Right renal pelvis (tissue), 4 donors: ENCODE measurements around the gene RHOU. TPM values are rescaled to one million over a fixed set of nuclear protein-coding genes. Genes with fewer than 3 reads are reported as not detected.

Source experiments
- DNase-seq, 4 donors: peaks; one replicate each; pipeline ENCODE4 v3.0.0-alpha.2; 2013; ENCODE audit warnings: low read depth in 4 of 4, low spot score in 3 of 4, missing footprints in 1 of 4
- polyA plus RNA-seq, 4 donors: library from polyadenylated mRNA; unstranded; fragments of 120-200 nt; gene quantifications; one replicate each; pipeline ENCODE4 v1.2.1, GENCODE V29; 2013; ENCODE audit not compliant: insufficient read length in 4 of 4

The RHOU gene
- polyA plus RNA-seq, 4 donors, result 18.1 to 20.3 (median 19.6) TPM

DNA sequence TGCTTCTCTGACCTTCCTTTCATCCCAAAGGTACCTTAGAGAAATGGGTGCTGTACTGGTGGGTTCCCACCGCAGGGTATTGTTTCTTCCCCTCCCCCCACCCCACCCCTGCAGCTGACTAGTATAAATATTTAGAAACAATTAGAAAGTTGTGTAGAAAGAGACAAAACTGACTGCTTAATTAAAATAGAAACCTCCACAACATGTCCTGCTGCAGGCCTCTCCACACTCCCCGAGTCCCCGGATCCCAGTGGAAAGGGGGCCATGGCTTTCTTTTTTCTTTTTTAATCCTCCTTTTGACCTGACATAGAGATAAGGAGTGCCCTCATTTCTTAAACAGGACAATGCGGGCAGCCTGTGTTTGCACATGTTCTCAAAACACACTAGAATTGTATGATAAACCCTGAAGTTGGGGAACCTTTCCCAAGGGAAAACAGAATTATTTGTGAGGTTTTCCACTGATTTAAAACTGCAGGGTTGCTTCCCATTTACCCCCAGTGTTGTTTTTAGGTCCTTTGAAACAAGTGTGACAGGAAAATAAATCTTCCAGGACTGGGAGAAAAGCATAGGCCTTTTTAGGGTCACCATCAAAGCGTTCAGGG lies 1.7 kb downstream of the RHOU start:
- no peak for DNase-seq

DNA sequence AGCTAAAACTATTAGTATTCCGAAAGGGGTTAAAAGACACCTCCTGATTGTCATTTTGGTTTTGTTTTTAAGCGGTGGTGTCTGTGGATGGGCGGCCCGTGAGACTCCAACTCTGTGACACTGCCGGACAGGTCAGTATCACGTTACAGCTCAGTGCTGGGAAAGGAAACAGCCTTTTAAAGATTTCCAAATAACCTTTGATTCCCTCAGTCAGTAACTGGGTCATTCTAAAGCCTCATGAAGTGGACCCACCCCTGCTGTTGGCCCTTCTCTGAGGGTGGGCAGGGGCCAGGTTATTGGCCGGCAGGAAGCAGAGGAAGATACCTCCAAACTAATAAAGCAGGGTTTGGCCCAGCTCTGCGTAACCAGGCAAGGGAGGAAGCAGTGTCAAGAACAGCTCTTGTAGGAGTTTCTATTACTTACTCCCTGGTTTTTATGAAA lies 2.3 kb downstream of the RHOU start:
- no peak for DNase-seq

DNA sequence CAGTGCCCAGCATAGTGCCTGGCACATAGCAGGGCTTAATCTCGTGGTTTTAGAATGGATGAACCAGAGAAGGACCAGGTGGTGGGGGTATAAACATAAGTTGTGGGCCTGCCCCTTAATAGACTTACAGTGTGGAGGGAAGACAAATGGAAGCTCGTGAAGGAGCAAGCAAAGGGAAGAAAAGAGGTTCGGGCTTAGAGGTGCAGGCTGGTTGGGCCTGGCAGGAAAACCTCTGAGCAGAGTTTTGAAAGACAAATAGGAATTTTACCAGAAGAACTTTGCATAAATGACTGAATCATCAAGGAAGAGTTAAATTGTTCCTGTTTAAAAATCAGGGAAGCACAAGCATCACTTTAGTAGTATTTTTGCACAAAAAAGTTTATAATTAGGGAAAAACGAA lies 4.5 kb downstream of the RHOU start:
- no peak for DNase-seq

DNA sequence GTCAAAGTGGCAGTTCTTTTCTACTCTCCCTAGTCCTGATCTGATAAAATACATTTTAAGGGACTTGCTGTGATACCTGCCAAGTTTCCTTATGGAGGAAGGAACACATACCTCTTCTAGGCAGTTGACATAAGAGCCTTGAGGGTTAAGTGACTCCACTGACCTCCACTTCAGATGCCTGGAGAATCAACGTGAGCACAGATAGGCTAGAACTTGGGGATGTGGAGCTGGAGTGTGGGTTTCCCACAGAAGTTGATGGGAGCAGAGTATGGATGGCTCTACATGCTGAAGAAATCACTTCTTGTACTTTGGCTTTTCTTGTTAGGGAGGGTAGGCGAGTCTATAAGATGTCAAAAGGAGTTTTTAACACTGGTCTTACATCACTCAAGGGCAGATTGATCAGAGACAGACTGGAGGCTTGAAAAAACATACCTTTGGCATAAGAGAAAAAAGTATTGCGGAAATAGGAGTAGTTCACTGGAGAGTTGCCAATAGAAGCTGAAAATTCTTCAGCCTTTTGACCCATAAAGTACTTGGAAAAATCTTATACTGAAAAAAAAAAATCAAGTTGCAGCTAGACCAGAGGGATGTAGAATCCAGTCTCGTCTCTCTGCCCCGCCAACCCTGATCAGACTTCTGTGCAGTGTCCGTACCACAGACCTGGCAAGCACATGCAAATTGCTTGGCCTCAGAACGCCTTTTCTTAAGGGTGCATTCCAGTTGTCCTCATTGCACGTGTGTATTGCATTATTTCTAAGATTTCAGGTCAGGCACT lies 5.5 kb downstream of the RHOU start:
- no peak for DNase-seq

DNA sequence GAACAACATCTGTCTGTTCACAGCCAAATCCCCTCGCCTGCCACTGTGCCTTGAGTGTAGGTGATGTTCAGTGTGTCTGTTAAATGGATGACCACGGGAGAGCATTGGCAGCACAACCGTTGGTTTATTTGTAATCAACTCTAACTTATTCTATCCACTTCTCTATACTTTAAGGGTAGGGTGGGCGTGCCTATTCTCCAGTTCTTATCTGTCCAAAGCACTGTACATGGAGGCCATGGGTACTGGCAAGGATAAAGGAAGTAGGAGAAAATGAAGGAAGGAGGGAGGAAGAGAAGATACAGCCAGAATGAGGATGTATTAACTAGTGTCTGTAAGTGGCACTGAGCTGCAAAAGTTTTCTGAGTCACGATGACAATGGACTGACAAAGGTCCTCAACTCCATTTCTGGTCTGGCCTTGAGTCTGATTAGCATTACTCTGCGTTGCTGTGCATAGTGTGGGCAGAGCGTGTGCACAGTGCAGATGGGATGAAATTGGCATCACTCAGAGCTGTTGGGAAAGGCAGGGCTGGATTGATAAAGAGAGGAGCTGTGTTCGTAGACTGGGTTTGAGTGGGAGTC lies 7.1 kb downstream of the RHOU start:
- DNase-seq, result no peak

DNA sequence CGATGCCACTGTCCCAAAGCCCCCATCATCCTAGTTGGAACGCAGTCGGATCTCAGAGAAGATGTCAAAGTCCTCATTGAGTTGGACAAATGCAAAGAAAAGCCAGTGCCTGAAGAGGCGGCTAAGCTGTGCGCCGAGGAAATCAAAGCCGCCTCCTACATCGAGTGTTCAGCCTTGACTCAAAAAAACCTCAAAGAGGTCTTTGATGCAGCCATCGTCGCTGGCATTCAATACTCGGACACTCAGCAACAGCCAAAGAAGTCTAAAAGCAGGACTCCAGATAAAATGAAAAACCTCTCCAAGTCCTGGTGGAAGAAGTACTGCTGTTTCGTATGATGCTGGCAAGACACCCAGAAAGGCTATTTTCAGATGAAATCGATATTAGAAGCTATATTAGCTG lies 8.1 kb downstream of the RHOU start:
- DNase-seq, result no peak

DNA sequence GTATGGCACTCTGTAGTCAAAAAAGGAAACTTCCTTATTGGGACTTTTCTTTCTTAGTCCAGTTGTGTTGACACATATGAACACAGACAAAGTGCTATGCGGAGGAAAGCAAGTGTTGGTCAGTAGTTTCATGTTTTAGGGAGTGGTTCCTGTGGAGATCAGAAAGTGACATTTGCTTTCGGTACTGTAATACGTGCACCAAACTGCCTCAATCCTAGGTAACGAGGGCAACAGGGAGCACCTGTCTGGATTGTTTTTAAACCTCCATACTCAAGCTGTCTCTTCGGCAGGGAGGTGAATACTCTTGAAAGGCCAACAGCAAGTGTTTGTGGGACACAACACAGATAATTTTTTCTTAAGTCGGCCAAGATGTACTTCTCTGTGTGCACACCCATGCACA lies 9.1 kb downstream of the RHOU start:
- no peak for DNase-seq

DNA sequence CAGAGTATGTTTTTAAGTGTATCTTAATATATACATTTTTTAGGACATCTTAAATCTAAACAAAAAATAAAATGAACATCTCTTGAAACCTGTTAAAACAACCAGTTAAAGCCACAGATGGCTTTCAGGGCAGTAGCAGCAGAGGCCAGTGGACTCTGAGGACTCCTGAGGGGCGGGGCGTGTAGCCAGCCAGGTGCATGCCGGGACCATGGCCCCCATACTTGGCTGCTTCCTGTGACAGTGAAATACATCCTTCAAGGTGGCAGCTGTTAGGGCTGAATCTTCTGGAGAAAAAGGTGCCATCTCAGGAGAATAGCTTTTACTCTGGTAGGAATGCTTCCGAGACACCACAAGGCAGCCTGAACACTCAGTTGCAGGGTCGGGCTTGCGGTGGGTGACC lies 9.6 kb downstream of the RHOU start:
- no peak for DNase-seq

DNA sequence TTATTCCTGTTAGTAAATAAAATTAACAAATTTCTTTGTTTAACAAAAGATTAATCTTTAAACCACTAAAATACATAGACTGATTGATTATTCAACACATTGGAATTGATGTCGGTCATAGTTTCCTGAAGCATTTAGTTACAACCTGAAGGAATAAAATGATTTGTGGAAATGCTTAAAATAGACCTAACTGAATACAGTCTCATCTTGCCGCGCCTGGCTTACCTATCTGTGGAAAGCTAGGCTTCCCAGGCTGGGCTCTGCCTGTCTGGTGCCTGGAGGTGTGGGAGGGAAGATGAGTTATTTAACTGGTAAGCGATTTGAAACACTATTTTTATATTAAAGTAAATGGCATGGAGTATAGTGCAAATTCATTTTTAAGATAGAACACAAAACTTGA lies 10.2 kb downstream of the RHOU start:
- no peak for DNase-seq

DNA sequence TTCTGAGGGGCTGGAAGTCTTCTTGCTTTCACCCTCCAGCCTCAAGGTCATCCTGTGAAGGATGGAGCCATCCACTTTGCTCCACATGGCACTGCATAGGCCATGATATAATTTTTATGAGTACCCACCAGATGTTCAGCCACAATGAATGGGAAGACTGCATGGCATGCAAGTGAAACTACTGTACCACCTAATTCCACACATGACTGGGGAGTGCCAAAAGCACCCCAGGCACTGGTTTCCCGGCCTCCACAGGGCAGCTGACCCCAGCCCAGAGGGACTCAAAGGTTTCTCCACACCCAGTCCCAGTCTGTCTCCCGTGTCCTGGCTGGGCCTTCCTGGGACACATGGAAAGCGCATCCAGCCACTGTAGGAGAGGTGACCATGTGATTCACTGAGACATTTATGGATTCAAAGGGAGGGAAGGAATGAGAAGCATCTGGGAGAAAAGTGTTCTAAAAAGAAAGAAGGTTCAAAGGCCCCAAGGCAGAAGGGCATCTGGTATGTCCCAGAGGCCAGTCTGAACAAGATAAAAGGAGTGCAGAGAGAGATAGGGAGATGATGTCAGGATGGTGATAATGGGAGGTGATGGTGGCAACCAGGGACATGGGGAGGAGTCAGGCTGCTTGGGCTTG lies 12.1 kb downstream of the RHOU start:
- no peak for DNase-seq

DNA sequence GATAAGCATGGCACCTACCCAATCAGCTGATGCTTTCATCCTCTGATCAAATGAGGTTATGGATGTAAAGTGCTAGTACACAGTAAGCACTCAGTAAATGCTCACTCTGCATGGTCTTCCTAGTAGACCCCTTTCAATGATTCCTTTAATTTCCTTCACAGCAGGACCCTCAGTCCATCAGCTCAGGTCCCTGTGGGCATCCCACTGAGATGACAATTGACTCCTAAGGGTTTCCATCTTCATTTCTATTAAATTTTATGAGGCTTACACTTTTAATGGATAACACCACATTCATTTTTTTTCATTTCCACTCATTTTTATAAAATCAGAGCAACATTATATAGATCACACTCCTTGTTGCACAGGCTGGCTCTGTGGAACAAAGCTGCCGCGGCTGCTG lies 12.8 kb downstream of the RHOU start:
- DNase-seq, result no peak

DNA sequence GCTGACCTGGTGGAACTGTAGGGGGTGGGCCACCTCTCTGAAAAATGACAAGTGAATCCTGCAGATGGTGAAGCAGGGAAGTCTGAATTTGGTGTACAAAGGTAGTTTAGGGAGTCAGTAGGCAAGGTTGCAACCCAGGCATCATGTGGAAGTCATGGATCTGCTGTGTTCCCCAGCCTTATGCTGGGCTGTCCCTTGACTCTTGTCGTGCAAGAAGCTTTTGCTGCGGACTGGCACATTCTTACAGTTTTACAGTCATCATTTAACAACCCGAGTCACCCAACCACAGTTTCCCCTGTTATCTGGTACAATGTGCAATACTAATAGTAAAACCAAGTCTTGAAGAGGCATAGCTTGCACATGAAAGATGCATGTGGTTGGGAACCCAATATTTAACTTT lies 13.2 kb downstream of the RHOU start:
- no peak for DNase-seq

DNA sequence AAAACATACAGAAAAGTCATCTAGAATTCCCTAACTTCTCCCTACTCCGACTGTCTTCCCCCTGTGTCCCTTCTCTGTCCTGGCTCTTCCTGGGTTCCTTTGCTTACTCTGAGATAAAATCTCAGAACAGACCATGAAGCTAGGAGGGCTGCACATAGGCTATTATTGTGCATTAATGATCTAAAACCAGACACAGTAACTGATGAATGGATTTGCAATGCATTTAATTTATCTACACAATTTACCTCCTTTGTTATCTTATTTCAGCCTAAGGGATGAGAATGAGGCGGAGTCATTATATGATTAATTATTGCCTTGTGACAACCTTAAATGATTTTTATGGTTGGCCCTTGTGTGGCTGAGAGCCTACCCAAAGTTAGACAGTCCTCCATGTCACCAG lies 14.5 kb downstream of the RHOU start:
- no peak for DNase-seq

DNA sequence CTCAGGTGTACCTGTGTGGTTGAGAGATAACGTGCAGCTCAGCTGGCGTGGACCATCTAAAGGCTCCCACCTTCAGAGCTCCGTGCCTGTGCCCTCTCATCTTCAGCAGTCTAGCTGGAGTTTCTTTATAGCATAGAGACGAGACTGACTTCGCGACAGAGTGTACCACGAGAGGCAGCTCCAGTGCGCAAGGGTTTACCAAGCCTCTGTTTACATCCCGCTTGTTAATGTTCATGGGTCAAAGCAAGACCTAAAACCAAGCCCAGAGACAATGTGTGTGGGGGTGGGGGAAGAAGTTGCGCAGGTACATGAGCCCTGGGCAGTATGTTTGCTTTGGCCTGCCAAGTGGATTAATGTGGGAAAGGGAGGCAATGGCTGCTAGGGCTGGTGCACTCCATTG lies 15.6 kb downstream of the RHOU start:
- DNase-seq, result no peak

DNA sequence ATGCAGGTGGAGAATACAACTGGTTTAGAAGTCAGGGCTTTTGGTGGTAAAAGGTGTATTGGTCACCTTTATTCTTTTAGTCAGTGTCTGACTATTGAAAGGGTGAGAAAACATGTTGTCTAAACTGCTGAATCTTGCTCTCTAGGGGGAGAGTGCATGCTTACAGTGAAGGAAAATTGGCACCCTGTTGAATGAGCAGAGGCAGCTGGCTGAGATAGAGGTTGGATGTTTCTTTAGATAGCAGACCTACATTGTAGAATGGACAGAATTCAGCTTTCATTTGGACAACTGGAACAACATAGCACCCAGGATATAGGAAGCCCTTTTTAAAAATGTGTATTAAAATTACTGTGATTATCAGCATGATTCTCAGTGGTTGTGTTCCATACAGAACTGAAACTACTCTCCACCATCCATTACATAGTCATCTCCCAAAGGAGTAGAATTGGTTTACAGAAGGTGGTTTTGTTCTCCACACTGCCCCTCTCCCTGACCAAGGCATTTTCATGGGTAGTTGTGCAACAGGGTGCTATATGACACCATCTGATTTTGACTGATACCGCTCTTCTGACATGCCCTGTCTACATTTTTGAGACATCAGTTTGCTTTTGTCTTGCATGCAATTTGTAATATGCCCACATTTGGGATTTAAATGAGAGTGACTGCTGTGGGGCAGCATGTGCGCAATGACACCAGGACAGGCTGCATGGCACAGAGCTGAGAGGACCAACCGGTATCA lies 16.2 kb downstream of the RHOU start:
- no peak for DNase-seq

DNA sequence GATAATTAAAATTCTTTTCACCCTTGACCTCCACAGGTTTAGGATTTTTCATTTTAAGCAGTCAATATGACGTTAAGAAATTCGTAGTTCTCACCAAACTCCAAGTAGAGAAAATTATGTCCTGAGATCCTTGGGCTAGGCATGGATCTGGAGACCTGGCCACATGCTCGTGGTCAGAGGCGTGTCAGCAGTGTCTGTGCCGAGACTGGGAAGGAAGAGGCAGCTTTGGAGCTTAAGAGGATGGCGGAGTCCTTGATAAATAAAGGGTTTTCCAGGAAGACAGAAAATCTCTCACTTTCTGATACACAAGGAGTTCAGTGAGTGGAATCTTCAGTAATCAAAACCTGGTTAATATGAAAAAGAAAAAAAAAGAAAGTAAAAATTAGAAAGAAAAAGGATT lies 17.0 kb downstream of the RHOU start:
- DNase-seq, result no peak

DNA sequence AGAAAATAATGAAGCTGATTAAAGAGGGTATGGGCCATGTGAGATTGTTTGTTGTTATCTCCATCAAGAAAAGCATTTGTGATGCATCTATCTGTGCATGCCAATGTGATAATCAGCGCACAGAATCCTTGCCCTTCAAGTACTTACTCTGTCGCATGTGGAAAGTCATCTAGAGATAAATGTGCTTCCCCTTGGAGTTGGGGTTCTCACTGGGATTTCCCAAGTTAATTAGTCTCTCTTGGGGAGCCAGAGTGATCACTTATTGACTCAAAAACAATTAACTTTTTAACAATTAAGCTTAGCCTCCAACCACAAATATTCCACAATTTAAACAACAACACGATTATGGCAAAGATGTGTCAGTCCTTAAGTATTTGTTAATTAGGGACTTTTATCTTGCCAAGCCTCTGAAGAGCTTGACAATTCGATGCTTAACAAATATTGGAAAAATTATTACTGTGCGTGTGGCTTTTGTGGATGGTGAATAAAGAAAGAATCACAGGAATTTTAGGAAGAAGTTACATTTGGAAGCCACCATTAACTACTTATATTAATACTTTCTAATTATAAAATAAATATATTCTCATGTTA lies 17.5 kb downstream of the RHOU start:
- DNase-seq, result no peak

DNA sequence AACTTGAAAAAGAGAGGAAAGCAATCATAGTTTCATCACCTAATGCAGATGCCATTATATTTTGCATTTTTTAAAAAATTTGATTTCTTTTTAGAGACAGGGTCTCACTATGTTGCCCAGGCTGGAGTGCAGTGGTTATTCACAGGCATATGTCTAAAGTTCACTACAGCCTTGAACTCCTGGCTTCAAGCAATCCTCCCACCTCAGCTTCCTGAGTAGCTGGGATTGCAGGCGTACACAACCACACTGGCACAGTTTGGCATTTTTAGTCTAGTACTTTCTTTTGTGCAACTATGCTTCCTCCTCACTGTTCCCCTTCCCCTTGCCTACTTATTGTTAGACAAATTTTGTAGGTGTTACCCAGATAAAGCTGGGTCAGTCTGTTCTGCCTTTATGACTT lies 18.0 kb downstream of the RHOU start:
- no peak for DNase-seq

DNA sequence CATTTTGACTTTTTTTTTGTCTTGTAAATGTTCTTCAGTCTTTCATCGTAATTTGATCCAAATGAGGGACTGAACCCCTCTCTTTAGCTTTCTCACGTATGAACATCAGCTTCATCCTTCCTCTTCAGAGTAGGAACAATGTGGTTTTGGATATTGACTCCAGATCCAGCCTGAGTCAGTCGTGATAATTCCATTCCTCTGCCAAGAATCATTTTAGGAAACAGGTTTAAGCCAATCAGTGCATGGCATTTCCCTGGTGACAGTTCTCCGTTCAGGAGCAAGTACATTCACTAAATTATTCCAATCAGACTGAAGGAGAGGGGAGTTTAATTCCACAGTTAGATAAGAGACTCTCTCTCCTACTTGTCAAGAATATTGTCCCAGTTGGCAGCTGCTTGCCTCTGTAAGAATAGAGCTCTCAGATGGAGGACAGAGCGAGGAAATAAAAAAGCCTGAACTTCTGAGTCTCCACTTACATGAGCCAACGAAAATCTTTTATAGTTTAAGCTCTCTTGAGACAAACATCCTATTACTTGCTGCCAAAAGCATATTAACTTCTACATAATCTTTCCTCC lies 18.6 kb downstream of the RHOU start:
- DNase-seq, result no peak

DNA sequence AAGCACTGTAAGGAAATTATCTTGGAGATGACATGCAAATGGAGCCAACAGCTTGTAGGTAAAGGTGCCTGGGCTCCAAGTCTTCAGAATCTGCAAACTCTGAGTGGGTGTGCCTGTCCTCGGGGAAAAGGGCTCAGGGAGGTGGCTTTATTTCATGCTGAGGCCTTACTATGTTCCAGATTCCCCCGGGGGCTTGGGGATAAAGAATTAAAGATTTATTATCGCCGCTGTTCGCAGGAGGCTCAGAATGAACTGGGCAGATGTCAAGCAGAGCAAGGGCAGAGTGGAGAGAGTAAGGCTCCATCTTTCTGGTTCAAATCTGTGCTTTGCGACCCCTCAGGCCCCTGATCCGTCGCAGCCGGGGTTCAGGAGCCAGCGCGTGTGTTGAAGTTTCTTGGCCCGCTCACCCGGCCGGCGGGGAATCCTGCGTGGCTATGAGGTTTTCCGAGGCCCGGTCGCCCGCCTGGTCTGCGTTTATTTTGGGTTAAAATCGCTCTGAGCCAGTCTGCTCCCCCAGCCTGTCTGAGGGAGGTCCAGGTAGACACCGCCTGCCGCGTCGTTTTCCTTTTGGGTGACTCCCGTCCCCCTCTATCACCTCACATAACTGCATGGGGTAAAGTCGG lies 19.5 kb downstream of the RHOU start:
- DNase-seq, result no peak
